ENCODE results near the gene ULK2.

ULK2 gene

GRCh38 chr17:19724501-19725420, 143.0 kb downstream of the ULK2 start:
- in situ Hi-C loops (cut with MboI; ENCODE audit: low sequenced_read_pairs, unreplicated experiment) = no loop called here
- TF ChIP-seq CTCF (IDR thresholded peaks at IDR 0.05; ENCODE audit: borderline replicate concordance, control extremely low read depth, extremely low read depth, insufficient read depth, missing control alignments) = no peak
- no peak for DNase-seq (ENCODE audit: low spot score)

DNA sequence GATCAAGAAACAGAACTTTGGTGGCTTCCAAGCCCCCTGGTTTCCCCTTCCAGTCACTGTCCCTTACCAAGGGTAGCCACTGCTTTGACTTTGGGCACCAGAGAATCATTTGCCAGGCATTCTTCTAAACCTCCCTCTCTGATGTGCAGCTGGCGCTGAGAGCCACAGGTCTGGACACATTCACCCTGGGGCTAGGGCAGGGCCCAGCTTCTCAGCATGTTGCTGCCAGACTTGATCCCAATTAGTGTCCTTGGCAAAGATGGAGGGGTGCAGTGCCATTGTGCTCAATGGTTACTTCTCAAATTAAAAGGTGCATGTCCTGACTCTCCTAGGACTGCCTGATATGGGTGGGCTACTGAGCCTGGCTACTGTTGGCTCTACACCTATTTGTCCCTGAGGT, 143.8 kb downstream of the ULK2 start:
- in situ Hi-C loops (cut with MboI; ENCODE audit: low sequenced_read_pairs, unreplicated experiment) = no loop called here
- TF ChIP-seq CTCF (IDR thresholded peaks at IDR 0.05; ENCODE audit: borderline replicate concordance, control extremely low read depth, extremely low read depth, insufficient read depth, missing control alignments) = no peak
- DNase-seq (ENCODE audit: low spot score) = no peak

Data from GM13976 (cell line).